Suppressor macrophage treated with lipopolysaccharide for 1 hour (primary cell): ENCODE measurements around the gene CCDC6.
"Not testable (repeated sequence)": the region's sequence is repeated elsewhere in the genome, so short reads cannot be mapped to it uniquely, and the experiment has no call there.

Source experiments
- DNase-seq, 3 donors: peaks; one replicate each; pipeline ENCODE4 v3.0.0-alpha.2; 2020 to 2022

CCDC6 gene

DNA sequence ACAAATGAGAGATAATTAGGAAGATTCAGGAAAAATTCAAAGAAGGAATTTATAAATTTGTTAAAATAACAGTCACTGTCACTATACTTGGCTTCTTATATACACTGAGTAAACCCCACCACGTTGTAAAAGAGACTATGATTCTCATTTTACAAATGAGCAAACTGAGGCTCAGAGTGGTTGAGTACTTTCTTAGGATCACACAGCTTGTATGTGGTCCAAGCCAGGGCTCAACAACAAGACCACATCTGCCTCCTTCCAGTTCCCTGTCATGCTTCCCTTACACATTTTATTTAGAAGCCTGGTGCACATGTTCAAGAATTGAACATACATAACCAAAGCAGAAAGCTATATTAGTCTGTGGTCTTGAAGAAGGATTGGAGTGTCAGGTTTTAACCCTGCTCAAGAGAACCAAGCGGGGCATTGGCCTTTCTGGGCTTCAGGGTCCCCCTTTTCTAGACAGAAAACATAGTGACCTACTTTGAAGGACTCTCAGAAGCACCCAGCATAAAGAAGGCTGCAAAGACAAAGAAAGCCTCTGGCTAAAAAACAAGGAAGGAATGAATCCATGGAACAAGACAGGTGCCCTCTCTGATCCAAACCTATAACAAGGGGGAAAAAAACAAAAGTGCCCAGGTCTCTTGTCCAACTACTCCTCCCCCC lies 153.9 kb downstream of the CCDC6 start:
- DNase-seq: no peak

DNA sequence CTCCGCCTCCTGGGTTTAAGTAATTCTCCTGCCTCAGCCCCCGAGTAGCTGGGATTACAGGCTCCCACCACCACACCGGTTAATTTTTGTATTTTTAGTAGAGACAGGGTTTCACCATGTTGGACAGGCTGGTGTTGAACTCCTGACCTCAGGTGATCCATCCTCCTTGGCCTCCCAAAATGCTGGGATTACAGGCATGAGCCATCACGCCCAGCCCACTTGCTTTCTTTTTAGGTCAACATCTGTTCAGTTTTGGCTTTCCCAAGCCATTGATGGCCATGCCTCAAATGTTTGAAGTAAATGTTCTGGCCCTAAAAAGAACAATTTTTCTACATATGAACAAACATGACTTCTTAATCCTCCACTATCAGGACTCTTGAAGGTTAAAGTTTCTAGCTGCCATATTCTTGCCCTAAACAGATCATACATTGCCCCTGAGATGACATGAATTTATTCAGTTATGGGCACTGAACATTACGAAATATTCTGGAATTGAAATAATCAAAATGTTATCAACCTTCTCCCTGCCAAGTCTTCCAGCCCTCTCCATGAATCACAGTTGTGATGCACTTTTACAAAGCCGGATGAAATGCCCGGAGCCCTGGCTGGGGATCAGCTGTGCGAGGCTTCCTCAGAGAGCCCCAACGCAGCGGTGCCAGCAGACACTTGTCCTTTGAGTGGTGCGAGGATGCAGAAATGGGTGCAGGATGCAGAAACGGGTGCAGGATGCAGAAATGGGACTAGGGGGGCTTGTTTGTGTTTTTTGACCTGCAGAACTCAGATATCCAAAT lies 156.0 kb downstream of the CCDC6 start:
- DNase-seq: no peak

DNA sequence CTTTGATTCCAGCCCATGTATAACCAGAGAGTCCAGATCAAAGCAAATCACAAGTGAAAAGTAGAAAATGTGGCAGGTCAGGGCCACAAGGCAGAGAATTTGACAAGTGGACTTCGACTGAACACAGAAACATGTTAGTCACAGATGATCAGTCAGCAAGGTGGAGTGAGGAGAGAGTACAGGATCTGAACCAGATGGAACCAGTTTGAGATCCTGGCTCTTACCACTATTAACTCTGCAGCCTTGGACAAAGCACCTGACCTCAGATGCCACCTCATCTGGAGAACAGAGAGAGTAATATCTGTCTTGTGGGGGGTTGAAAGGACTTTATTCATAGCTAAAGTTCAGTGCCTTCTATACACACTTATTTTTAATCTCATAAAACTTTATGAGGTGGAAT lies 157.5 kb downstream of the CCDC6 start:
- no peak for DNase-seq

DNA sequence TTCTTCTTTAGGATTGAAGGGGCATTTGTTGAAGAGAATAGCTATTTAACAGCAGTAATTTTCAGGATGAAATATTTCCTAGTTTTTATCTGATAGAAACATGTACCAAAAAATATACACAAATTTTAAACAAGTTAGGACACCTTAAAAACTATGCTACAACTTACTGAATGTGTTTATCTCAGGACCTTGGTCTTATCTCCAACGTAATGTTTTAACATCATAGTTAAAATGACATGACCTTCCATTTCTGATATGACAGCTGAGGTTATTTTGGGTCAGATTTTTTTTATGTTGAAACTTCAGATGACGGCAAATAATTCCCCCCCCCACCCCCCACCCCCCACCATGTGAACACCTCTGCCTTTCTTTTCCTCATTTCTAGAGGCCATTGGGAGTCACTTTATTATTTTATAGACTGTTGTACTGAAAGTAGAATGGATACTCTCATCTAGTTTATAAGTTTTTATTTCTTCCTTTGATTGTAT lies 161.1 kb downstream of the CCDC6 start:
- DNase-seq: no peak

DNA sequence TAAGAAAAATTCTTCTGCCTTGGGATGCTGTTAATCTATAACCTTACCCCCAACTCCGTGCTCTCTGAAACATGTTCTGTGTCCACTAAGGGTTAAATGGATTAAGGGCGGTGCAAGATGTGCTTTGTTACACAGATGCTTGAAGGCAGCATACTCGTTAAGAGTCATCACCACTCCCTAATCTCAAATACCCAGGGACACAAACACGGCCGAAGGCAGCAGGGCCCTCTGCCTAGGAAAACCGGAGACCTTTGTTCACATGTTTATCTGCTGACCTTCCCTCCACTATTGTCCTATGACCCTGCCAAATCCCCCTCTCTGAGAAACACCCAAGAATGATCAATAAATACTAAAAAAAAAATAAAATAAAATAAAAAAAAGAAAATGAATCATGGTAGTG lies 161.6 kb downstream of the CCDC6 start:
- DNase-seq: not testable (repeated sequence)

DNA sequence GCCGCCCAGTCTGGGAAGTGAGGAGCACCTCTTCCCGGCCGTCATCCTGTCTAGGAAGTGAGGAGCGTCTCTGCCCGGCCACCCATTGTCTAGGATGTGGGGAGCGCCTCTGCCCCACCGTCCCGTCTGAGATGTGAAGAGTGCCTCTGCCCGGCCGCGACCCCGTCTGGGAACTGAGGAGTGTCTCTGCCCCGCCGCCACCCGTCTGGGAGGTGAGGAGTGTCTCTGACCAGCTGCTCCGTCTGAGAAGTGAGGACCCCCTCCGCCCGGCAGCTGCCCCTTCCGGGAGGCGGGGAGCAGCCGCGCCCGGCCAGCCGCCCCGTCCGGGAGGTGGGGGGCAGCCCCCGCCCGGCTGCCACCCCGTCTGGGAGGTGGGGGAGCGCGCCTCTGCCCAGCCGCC lies 162.2 kb downstream of the CCDC6 start:
- DNase-seq: not testable (repeated sequence)

DNA sequence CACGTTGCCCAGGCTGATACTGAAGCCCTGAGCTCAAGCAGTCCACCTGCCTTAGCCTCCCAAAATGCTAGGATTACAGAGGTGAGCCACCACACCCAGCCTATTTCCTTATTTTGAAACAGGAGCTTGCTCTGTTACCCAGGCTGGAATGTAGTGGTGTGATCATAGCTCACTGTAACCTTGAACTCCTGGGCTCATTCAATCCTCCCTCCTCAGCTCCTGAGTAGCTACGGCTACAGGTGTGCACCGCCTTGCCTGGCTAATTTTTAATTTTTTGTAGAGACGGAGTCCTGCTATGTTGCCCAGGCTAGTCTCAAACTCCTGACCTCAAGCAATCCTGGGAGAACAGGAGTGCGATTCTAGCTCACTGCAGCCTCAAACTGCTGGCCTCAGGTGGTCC lies 164.8 kb downstream of the CCDC6 start:
- DNase-seq: no peak

DNA sequence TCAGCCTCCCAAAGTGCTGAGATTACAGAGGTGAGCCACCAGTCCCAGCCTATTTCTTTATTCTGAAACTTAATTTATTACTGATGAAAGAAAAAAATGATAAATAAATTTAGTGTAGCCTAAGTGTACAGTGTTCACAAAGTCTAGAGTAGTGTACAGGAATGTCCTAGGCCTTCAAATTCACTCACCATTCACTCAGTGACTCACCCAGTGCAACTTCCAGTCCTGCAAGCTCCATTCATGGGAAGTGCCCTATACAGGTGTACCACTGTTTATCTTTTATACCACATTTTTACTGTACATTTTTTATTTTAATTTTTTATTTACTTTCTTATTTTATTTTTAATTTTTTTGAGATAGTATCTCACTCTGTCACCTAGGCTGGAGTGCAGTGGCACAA lies 165.3 kb downstream of the CCDC6 start:
- no peak for DNase-seq
